HepG2 (cell line): ENCODE data around the gene CARMIL3. TPM values are rescaled to one million over a fixed set of nuclear protein-coding genes. Genes with fewer than 3 reads are reported as not detected.

Experiments
- ATF1 ChIP-seq: IDR thresholded peaks from 2 replicates; pipeline ENCODE4 v1.6.1; 2016; ENCODE audit warnings: mild to moderate bottlenecking, control low read depth
- BRCA1 ChIP-seq: sonication (generic); formaldehyde crosslinking; IDR thresholded peaks from 2 replicates; pipeline ENCODE4 v1.4.0; 2020; ENCODE audit warnings: missing genetic modification reagents
- FOSL2 ChIP-seq: sonication (generic); formaldehyde crosslinking; IDR thresholded peaks from 2 replicates; pipeline ENCODE4 v1.4.0; 2020; ENCODE audit warnings: missing genetic modification reagents
- HDAC2 ChIP-seq: sonication (generic); formaldehyde crosslinking; IDR thresholded peaks from 2 replicates; pipeline ENCODE4 v1.4.0; 2020; ENCODE audit warnings: missing genetic modification reagents
- HMGXB3 ChIP-seq: sonication (generic); formaldehyde crosslinking; IDR thresholded peaks from 2 replicates; pipeline ENCODE4 v1.4.0; 2020; ENCODE audit warnings: missing genetic modification reagents, borderline replicate concordance
- HNRNPLL ChIP-seq: fragments of 200-400 bp; formaldehyde crosslinking; IDR thresholded peaks from 2 replicates; pipeline ENCODE4 v1.6.1; 2017; ENCODE audit warnings: mild to moderate bottlenecking, low read depth, low read length; ENCODE audit not compliant: poor library complexity, severe bottlenecking
- MTA3 ChIP-seq: sonication (generic); formaldehyde crosslinking; IDR thresholded peaks from 2 replicates; pipeline ENCODE4 v1.4.0; 2020; ENCODE audit warnings: missing genetic modification reagents
- NFE2L1 ChIP-seq: sonication (generic); formaldehyde crosslinking; IDR thresholded peaks from 2 replicates; pipeline ENCODE4 v1.4.0; 2020; ENCODE audit warnings: missing genetic modification reagents, mild to moderate bottlenecking, borderline replicate concordance
- NFIB ChIP-seq: sonication (generic); formaldehyde crosslinking; IDR thresholded peaks from 2 replicates; pipeline ENCODE4 v1.9.0; 2021; ENCODE audit warnings: missing genetic modification reagents, mild to moderate bottlenecking, borderline replicate concordance
- PATZ1 ChIP-seq: sonication (generic); formaldehyde crosslinking; IDR thresholded peaks from 2 replicates; pipeline ENCODE4 v1.4.0; 2020; ENCODE audit warnings: missing genetic modification reagents
- POLR2A ChIP-seq, 2 experiments: IDR thresholded peaks; 2 replicates each; pipeline ENCODE4 v1.6.1; 2011; ENCODE audit warnings: low read depth in 2 of 2, low read length in 2 of 2, mild to moderate bottlenecking in 1 of 2, moderate library complexity in 1 of 2; ENCODE audit not compliant: insufficient read depth in 1 of 2
- RFX5 ChIP-seq: IDR thresholded peaks from 2 replicates; pipeline ENCODE4 v1.6.1; 2011; ENCODE audit warnings: low read depth, low read length, improper control_type of control experiment
- RXRA ChIP-seq: sonication (generic); formaldehyde crosslinking; IDR thresholded peaks from 2 replicates; pipeline ENCODE4 v1.5.1; 2020; ENCODE audit warnings: missing genetic modification reagents
- SMAD9 ChIP-seq: sonication (generic); formaldehyde crosslinking; IDR thresholded peaks from 2 replicates; pipeline ENCODE4 v1.5.1; 2020; ENCODE audit warnings: mild to moderate bottlenecking, missing genetic modification reagents
- SMC3 ChIP-seq: IDR thresholded peaks from 2 replicates; pipeline ENCODE4 v1.6.1; 2011; ENCODE audit warnings: low read length, improper control_type of control experiment
- ZBTB2 ChIP-seq: sonication (generic); formaldehyde crosslinking; IDR thresholded peaks from 2 replicates; pipeline ENCODE4 v1.8.0; 2022; ENCODE audit warnings: low read depth, missing genetic modification reagents
- ZBTB34 ChIP-seq: sonication (generic); formaldehyde crosslinking; IDR thresholded peaks from 2 replicates; pipeline ENCODE4 v1.8.0; 2022; ENCODE audit warnings: mild to moderate bottlenecking, missing genetic modification reagents
- ZFP41 ChIP-seq: sonication (generic); formaldehyde crosslinking; IDR thresholded peaks from 2 replicates; pipeline ENCODE4 v1.4.0; 2020; ENCODE audit warnings: mild to moderate bottlenecking, missing genetic modification reagents, borderline replicate concordance
- ZMYM3 ChIP-seq: sonication (generic); formaldehyde crosslinking; IDR thresholded peaks from 2 replicates; pipeline ENCODE4 v1.5.1; 2020; ENCODE audit warnings: mild to moderate bottlenecking, missing genetic modification reagents
- ZNF232 ChIP-seq: sonication (generic); formaldehyde crosslinking; IDR thresholded peaks from 2 replicates; pipeline ENCODE4 v1.4.0; 2020; ENCODE audit warnings: missing genetic modification reagents, borderline replicate concordance
- ZNF703 ChIP-seq: sonication (generic); formaldehyde crosslinking; IDR thresholded peaks from 2 replicates; pipeline ENCODE4 v1.5.1; 2020; ENCODE audit warnings: missing genetic modification reagents, mild to moderate bottlenecking, moderate library complexity, borderline replicate concordance
- ZSCAN21 ChIP-seq: sonication (generic); formaldehyde crosslinking; IDR thresholded peaks from 2 replicates; pipeline ENCODE4 v1.8.0; 2022; ENCODE audit warnings: mild to moderate bottlenecking, missing genetic modification reagents, moderate library complexity, borderline replicate concordance
- polyA plus RNA-seq, 8 experiments: library from polyadenylated mRNA; depleted of rRNA in 3 of 8; stranded (reverse) in 7 of 8; unstranded in 1 of 8; fragments of >200 nt; fragmentation: Illumina TruSeq in 4 of 8; extraction: Trizol in 4 of 8; gene quantifications; 2 replicates each; pipeline versions ENCODE4 v1.2.1 to v1.2.3, GENCODE V29; 2011 to 2016; ENCODE audit warnings: low read depth in 4 of 8, missing spikeins in 1 of 8, mixed read lengths in 1 of 8; ENCODE audit not compliant: insufficient read depth in 1 of 8
- total RNA-seq, 5 experiments: library from RNA; depleted of rRNA; stranded (reverse); fragments of >200 nt; fragmentation: Illumina TruSeq; extraction: Trizol; gene quantifications; 2 replicates each; pipeline ENCODE4 v1.2.3, GENCODE V29; 2016; ENCODE audit warnings: low read depth in 1 of 5

The CARMIL3 gene
- total and polyA plus RNA-seq, 2 of the 13 experiments (the other 11 are each of a cell fraction or from before 2014, with no cell fraction given), result 0.27 to 0.55 TPM

- TF ChIP-seq ZSCAN21 (CRISPR knock-in tag) (no peak), ZBTB34 (CRISPR knock-in tag) (no peak), ZMYM3 (CRISPR knock-in tag) (no peak), RFX5 (no peak), ZNF232 (CRISPR knock-in tag) (no peak), POLR2A (IDR thresholded peaks at IDR 0.05; ENCODE audit: insufficient read depth in 1 of 2, low read depth in 2 of 2, low read length in 2 of 2) (no peak), PATZ1 (peak; percentile 76), ATF1 (CRISPR knock-in tag) (no peak), RXRA (CRISPR knock-in tag) (no peak), HMGXB3 (CRISPR knock-in tag) (no peak), ZNF703 (no peak), SMAD9 (CRISPR knock-in tag) (peak; percentile 31; the same call in 1 of the 2 replicates), ZBTB2 (CRISPR knock-in tag) (no peak), FOSL2 (CRISPR knock-in tag) (0 out of 2 replicates have a peak, but pooled peaks have one; percentile 2), HDAC2 (no peak), SMC3 (no peak), NFE2L1 (CRISPR knock-in tag) (no peak), BRCA1 (CRISPR knock-in tag) (no peak), HNRNPLL (no peak), MTA3 (no peak), ZFP41 (no peak), NFIB (0 out of 2 replicates have a peak, but pooled peaks have one; percentile 84)
Measured at GRCh38 chr14:24053548-24054323, 1.9 kb downstream of the CARMIL3 start (continued).
